Thyroid gland (tissue), 4 donors: ENCODE data around the gene STYXL2.

Source experiments
- CTCF ChIP-seq, 6 experiments: fragments of 200-600 bp in 3 of 6; fragments of 450-650 bp in 3 of 6; sonication (generic) in 3 of 6; IDR thresholded peaks; one replicate each; pipeline ENCODE4 v1.5.1; 2016 to 2019; ENCODE audit warnings: antibody characterized with exemption in 6 of 6, mild to moderate bottlenecking in 2 of 6, inconsistent platforms in 1 of 6, moderate library complexity in 1 of 6
- POLR2A ChIP-seq, 2 donors: fragments of 450-650 bp; IDR thresholded peaks; one replicate each; pipeline ENCODE4 v1.6.1; 2017; ENCODE audit warnings: antibody characterized with exemption in 2 of 2, mild to moderate bottlenecking in 2 of 2, moderate library complexity in 1 of 2

DNA sequence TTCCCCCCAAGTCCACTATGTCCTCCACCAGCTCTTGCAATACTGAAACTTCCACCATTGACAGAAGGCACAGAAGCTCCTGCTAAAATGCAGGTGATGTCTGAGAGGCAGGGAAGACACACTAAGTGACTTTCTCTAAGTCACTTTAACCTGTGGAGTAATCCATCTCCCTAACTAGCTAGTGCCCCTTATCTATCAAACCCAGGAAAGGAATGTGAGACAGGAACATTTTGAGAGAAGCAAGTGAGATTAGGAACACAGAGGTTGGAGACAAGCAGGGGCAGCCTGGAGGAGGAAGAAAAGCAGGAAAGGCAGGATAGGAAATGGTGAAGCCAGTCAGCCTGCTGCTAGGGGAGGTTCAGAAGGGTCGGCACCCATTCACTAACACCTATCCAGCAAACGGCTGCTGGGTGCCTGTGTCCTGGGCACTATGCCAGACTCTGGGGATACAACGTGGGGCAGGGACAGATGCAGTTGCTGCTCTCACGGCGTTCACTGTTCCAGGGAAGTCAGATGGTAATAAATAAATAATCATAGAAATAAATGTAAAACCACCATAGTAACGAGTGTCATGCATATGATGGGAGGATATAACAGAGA lies 10.7 kb upstream of the STYXL2 start:
- no peak for TF ChIP-seq CTCF (IDR thresholded peaks at IDR 0.05)
- no peak for TF ChIP-seq POLR2A (IDR thresholded peaks at IDR 0.05)
